GM12891 (cell line): ENCODE results near the gene KIF13A.

Source experiments
- PAX5 ChIP-seq: IDR thresholded peaks from 2 replicates; pipeline ENCODE4 v1.6.1; 2011; ENCODE audit warnings: low read length, moderate library complexity, mild to moderate bottlenecking; ENCODE audit not compliant: insufficient read depth, severe bottlenecking
- POLR2A ChIP-seq: IDR thresholded peaks from 2 replicates; pipeline ENCODE4 v1.6.1; 2011; ENCODE audit warnings: low read depth, low read length, control low read depth
- POLR2AphosphoS5 ChIP-seq: IDR thresholded peaks from 2 replicates; pipeline ENCODE4 v1.6.1; 2011; ENCODE audit warnings: low read depth, low read length, control low read depth
- POU2F2 ChIP-seq: IDR thresholded peaks from 2 replicates; pipeline ENCODE4 v1.6.1; 2011; ENCODE audit warnings: low read depth, mild to moderate bottlenecking, control low read depth, low read length, moderate library complexity
- SPI1 ChIP-seq: IDR thresholded peaks from 2 replicates; pipeline ENCODE4 v1.6.1; 2011; ENCODE audit warnings: low read depth, low read length, control low read depth
- TAF1 ChIP-seq: IDR thresholded peaks from 2 replicates; pipeline ENCODE4 v1.6.1; 2011; ENCODE audit warnings: low read depth, low read length, control low read depth

DNA sequence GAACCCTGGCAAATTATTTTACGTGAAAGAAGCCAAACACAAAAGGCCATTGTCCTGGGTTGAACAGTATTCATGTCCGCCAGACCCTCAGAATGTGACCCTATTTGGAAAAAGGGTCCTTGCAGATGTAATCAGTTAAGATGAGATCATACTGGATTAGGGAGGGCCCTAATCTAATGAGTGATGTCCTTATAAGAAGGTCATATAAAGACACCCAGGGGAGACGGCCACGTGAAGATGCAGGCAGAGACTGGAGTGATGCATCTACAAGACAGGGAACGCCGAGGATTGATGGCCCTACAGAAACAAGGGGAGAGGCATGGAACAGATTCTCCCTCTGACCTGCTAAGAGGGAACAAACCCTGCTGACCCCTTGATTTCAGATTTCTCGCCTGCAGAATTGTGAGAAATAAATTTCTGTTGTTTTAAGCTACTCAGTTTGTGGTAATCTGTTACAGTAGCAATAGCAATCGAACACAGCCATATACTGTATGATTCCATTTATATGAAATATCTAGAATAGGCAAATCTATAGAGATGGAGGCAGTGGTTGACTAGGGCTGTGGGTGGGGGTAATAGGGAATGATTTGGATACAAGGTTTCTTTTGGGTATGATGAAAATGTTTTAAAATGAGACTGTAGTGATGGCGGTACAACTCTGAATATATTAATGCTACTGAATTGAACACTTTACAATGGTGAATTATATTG is 147.8 kb downstream of the KIF13A start:
- TF ChIP-seq POLR2AphosphoS5 (no peak), POLR2A (no peak), TAF1 (no peak), PAX5 (no peak), SPI1 (no peak), POU2F2 (no peak)
